Testis (tissue), 3 donors: ENCODE measurements around the gene BCAS3. TPM values are rescaled to one million over a fixed set of nuclear protein-coding genes. Genes with fewer than 3 reads are reported as not detected.

Source experiments
- DNase-seq: peaks from one replicate; pipeline ENCODE4 v3.0.0-alpha.2; 2019
- H3K27ac ChIP-seq, 2 donors: fragments of 200-600 bp; sonication (generic); one replicate each; pipeline ENCODE4 v1.5.1; 2019
- H3K27me3 ChIP-seq: fragments of 200-600 bp; sonication (generic); one replicate; pipeline ENCODE4 v1.5.1; 2019
- H3K36me3 ChIP-seq: fragments of 200-600 bp; sonication (generic); one replicate; pipeline ENCODE4 v1.5.1; 2017; ENCODE audit warnings: low read depth; ENCODE audit errors: missing control alignments
- H3K4me1 ChIP-seq: fragments of 200-600 bp; sonication (generic); one replicate; pipeline ENCODE4 v1.5.1; 2019
- H3K4me3 ChIP-seq, 2 donors: fragments of 200-600 bp; sonication (generic); one replicate each; pipeline ENCODE4 v1.5.1; 2017 to 2019
- H3K9me3 ChIP-seq: fragments of 200-600 bp; sonication (generic); one replicate; pipeline ENCODE4 v1.5.1; 2017
- CTCF ChIP-seq, 3 experiments: fragments of 450-650 bp in 2 of 3; fragments of 200-600 bp in 1 of 3; sonication (generic) in 1 of 3; IDR thresholded peaks; one replicate each; pipeline ENCODE4 v1.5.1; 2016 to 2019; ENCODE audit warnings: antibody characterized with exemption in 3 of 3, mild to moderate bottlenecking in 2 of 3, moderate library complexity in 1 of 3
- POLR2A ChIP-seq: fragments of 450-650 bp; IDR thresholded peaks from one replicate; pipeline ENCODE4 v1.6.1; 2017; ENCODE audit warnings: antibody characterized with exemption, mild to moderate bottlenecking, moderate library complexity
- WGBS, 2 donors: methylation state at CpG; one replicate each; pipeline ENCODE4 v1.1.5; 2018; 5-methylcytosine and 5-hydroxymethylcytosine counted together
- intact Hi-C: fragments of 100-400 bp; cut with DNase I; formaldehyde crosslinking; loops from one replicate; pipeline ENCODE4 v1.15.1; 2023; ENCODE audit warnings: low total_unique reads
- polyA plus RNA-seq: library from polyadenylated mRNA; stranded (reverse); fragments of 350-450 nt; fragmentation: Illumina TruSeq; extraction: RNeasy Lipid Tissue Mini Kit (QIAGEN cat#74804); gene quantifications from one replicate; pipeline ENCODE4 v1.2.3, GENCODE V29; 2014; ENCODE audit warnings: low read depth, low replicate concordance; ENCODE audit not compliant: insufficient read depth
- total RNA-seq, 2 donors: library from RNA; depleted of rRNA; stranded (reverse); fragments of >200 nt; gene quantifications; one replicate each; pipeline ENCODE4 v1.2.3, GENCODE V29; 2016

The BCAS3 gene
- total and polyA plus RNA-seq, 3 donors from 2014 or later = 54.8 to 96.7 (median 73.0) TPM

DNA sequence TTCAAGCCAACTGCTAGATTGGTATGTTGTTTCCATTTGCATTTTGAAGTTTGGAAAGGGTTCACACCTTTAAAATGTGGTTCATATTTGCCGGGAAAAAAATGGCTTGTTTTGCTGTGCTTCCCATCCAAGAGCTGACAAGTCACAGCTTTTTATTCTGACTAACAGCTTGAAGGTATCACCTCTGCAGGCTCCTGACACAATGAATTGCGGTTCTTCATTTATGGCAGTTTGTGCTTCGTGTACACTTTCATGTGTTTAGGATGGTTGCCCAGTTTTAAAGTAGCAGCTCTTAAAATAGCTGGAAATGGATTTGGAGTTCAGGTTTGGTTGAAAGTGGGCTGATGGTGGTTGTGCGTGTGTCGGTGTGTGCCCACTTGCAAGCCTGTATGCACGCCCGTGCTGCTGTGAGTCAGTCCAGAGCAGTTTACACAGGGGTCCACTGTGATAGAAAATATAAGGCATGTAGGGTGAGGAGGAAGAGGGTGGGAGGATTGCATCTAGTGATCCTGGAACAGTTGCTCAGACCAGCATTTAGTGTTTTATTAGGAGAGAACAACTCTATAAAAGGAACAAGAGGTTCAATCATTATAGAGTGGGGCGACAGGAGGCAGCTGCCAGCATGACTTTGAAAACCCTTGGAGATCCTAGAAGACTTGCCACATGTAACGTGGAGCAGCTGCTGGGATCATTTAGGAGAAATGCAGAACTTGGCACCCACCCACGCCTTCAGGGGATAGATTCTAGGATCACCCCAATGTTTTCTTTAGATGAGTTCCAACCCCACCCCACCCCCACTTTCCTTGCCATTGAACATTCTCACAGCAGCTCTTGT, 614.0 kb downstream of the BCAS3 start:
- TF ChIP-seq POLR2A (no peak), CTCF (IDR thresholded peaks at IDR 0.05) (no peak)
- Histone ChIP-seq H3K4me3 (no peak overlapping the region), H3K27me3 (no peaks in the 10 kb centered on the region), H3K27ac (no peak overlapping the region), H3K9me3 (no peaks in the 10 kb centered on the region), H3K36me3 (no peaks in the 10 kb centered on the region), H3K4me1 (peaks cover 26% of the 10 kb centered on the region)
- DNase-seq = peak; percentile 34
- WGBS, 2 donors = 55 to 64% methylated on average over 10 of the region's 10 CpGs
- intact Hi-C loops = no loop called here

GRCh38 chr17:61294286-61294685, 616.6 kb downstream of the BCAS3 start:
- whole genome bisulfite sequencing, 2 donors = 78 to 93% methylated on average over 2 of the region's 2 CpGs
- H3K27ac ChIP-seq = no peak overlapping the region
- DNase-seq = no peak
- H3K9me3 ChIP-seq = no peaks in the 10 kb centered on the region
- H3K36me3 ChIP-seq = no peaks in the 10 kb centered on the region
- intact Hi-C loops = no loop called here
- TF ChIP-seq CTCF (IDR thresholded peaks at IDR 0.05) (no peak), POLR2A (no peak)
- H3K27me3 ChIP-seq = no peaks in the 10 kb centered on the region
- no peak overlapping the region for H3K4me3 ChIP-seq
- H3K4me1 ChIP-seq = peaks cover 11% of the 10 kb centered on the region

GRCh38 chr17:61294777-61295176, 617.1 kb downstream of the BCAS3 start:
- no peaks in the 10 kb centered on the region for H3K27me3 ChIP-seq
- no peak for DNase-seq
- TF ChIP-seq POLR2A (no peak), CTCF (IDR thresholded peaks at IDR 0.05) (no peak)
- no peak overlapping the region for H3K4me3 ChIP-seq
- H3K36me3 ChIP-seq = no peaks in the 10 kb centered on the region
- WGBS, 2 donors = 77 to 82% methylated on average over 3 of the region's 3 CpGs
- intact Hi-C loops = no loop called here
- no peak overlapping the region for H3K27ac ChIP-seq
- peaks cover 7% of the 10 kb centered on the region for H3K4me1 ChIP-seq
- no peaks in the 10 kb centered on the region for H3K9me3 ChIP-seq

DNA sequence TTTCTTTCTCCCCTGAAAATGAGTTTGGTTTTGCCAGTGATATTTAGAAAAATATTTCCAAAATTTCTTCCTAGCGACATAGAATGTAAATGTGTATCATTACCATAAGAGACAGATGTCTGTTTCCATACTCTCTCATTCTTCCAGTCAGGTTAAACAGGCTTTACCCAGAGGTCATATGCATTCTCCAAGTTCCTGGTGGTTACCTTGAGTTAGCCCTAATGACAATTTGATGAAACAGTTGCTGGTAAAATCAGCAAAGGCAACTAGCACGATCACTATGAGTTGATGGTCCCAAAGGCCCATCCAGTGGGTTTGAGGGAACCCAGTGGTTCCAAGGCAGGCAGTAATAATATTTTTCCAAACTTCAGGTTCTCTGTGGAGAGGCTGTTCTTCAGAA, 618.4 kb downstream of the BCAS3 start:
- no peak for DNase-seq
- H3K4me3 ChIP-seq = no peak overlapping the region
- peaks cover 4% of the 10 kb centered on the region for H3K4me1 ChIP-seq
- no peaks in the 10 kb centered on the region for H3K27me3 ChIP-seq
- TF ChIP-seq CTCF (IDR thresholded peaks at IDR 0.05) = no peak
- no peak for TF ChIP-seq POLR2A
- H3K27ac ChIP-seq = no peak overlapping the region
- 97 to 98% methylated on average over 2 of the region's 2 CpGs for WGBS, 2 donors
- H3K36me3 ChIP-seq = no peaks in the 10 kb centered on the region
- H3K9me3 ChIP-seq = no peaks in the 10 kb centered on the region
- intact Hi-C loops = no loop called here
